Measurements from ENCODE around the gene AHDC1.
"Not testable (repeated sequence)": the region's sequence is repeated elsewhere in the genome, so short reads cannot be mapped to it uniquely, and the experiment has no call there.

Gene AHDC1

DNA sequence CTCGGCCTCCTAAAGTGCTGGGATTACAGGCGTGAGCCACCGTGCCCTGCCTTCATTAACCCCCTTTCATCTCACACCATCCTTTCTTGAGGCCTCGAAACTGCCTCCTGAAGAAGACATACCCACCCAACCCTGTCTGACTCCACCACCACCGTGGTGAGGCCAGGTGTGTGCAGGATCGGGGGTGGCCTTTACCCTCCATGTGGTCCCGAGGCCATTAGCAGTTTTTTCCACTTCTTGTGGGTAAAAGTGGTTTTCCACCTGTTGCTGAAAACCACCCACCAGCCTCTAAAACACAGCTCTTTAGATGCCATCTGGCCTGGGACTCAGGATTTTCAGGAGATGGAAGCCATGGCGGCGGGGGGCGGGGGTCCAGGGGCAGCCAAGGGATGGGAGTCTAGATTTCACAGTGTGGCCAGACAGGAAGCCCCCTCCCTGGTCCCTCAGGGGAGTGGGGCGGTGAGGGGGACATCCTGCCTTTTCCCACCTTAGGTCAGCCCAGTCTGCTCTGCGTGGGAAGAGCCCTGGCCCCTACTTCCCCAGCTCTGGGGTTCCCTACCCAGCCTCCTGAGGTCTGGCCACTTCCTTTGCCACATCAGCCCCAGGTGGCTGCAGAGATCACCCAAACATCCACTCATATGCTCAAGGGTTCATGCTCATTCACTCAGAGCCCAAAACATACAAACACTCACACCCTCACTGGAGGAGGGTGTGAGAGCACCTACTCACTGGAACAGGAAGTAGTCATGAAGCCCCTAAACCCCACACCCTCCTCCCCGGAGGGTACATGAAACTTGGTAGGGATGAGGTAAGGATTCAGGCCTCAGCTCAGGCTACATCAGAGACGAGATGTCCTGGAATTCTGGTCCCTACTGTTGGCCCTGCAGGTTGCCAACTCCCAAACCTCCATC lies 28.7 kb upstream of the AHDC1 start:
- peak; percentile 35 for DNase-seq (ENCODE audit: low read depth)

DNA sequence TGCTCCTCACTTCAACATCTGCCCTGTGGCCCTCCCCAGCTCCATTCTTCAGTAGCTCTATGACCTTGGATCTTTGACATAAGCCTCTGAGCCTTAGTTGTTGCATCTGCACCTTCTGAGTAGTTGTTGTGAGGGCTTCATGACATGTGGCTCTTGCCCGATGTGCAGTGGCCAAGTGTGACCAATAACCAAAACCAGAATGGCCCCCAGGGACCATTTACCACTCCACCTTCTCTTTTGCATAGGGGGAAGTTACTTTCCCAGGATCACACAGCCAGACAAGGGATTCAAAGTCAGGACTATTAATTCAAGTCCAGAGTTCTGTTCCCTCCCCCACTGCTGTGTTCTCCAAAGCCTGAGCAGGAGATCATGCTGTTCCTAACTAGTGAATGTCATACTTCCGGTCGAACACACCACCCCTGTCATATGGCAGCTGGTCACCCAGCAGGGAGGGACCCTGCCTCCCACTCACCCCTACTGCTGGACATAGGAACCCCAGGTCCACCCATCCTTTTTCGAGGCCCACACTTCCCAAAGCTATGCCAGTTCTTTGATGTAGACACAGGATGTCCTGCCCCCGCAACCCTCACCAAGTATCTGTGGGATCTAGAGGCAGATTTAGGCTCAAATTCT lies 27.0 kb upstream of the AHDC1 start:
- DNase-seq (ENCODE audit: low read depth): no peak

DNA sequence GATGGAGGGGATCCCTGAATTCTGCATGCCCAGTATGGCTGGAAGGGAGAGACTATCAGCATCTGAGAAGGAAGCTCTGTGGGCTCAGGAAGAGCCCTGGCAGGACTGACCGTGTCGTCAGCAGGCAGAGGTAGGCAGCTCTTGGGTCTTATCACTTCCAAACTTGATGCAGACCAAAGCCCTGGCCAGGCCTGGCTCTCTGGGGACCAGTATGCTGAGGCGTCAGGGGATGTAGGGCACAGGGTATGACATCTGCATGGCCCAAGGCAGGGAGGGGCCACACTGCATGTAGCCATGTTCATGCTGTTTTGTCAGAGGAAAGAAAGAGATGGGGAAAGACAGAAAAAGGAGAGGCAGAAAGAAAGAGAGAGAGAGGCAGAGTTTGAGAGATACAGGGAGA lies 24.8 kb upstream of the AHDC1 start:
- DNase-seq (ENCODE audit: low read depth): no peak

DNA sequence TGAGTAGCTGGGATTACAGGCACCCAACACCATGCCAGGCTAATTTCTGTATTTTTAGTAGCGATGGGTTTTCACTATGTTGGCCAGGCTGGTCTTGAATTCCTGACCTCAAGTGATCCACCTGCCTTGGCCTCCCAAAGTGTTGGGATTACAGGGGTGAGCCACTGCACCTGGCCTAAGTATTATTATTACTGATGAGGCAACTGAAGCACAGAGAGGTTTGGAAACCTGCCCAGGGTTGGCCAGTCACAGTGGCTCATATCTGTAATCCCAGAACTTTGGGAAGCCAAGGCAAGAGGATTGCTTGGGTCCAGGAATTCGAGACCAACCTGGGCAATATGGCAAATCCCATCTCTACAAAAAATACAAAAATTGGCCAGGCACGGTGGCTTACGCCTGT lies 23.8 kb upstream of the AHDC1 start:
- DNase-seq (ENCODE audit: low read depth): not testable (repeated sequence)

DNA sequence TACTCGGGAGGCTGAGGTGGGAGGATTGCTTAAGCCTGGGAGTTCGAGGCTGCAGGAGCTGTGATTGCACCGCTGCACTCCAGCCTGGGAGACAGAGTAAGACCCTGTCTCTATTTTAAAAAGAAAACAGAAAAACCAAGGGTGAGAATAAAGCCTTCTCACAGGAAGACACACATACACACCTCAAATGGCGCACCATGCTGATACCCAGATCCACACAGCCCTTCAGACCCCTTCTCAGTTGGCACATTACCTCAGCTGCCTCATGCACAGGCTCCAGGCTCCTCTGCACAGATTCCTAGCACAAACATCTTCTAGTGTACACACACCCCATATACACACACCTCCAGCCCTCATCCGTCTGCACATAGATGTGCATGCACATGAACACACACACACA lies 23.1 kb upstream of the AHDC1 start:
- no peak for DNase-seq (ENCODE audit: low read depth)

DNA sequence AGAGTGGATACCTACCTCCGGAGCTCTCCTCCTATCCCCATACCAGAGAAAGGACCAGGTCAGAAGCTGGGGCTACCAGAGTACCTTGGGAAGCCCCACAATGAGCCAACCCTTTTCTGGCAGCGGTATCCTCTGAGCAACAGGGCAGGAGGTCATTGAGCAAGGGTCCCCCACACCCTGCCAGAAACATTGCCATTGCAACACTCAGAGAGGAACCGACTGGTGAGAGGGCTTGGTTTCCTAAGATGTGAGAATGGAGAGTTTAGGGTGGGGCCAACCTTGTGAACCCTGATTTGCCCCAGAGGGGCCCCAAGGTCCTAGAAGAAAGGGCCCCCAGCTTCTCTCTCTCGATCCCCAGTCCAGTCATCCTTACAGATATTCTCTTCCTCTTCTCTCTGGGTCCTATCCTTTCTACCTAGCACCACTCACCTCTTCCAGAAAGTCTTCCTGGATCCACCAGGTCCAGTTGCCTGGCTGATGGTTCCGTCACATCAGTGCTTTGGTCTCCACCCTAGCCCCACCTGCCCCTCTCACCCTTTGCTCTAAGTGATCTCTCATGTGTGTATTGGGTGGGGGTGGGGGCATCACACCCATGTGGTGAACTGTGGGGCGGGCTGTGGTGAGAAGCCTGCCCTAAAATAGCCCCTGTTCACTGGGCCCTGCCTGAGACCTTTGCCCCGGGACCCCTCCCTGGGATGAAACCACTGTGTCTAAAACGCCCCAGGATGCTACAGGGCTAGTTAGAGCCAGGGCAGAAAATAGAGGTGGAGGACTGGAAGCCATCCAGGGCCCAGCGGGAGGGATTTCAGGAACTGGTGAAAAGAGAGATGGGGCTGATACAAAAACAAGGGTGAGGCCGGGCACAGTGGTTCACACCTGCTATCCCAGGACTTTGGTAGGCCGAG lies 22.3 kb upstream of the AHDC1 start:
- DNase-seq (ENCODE audit: low read depth): no peak

DNA sequence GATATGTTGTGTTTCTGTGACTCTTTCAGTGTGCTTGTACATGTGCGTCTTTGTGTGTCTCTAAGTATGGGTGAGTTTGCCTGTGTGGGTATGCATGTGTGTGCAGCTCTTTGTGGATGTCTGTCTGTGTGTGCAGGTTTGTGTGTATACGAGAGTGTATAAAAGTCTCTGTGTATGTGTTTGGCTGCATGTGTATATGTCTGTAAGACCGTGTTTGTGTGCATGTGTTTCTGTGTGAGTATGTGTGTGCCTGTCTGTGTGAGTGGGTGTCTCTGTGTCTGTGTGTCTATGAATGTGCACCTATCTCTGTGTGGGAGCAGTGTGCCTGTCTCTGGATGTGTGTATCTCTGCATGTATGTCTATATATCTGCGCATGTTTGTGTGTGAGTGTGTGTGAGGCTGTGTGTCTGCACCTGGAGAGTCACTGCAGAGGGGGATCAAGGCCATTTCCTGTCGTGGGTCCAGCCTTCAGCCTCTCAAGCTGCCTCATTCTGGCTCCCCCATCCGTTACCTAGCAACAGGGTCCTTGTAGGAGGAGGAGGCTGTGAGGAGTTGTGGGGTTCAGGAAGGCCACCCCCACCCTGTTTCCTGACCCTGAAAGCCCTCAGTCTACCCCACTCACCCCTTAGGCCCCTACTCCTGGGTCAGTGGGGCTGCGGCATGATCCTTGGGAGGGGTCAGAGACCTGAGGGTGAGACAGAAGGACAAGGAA lies 20.7 kb upstream of the AHDC1 start:
- DNase-seq (ENCODE audit: low read depth): no peak

DNA sequence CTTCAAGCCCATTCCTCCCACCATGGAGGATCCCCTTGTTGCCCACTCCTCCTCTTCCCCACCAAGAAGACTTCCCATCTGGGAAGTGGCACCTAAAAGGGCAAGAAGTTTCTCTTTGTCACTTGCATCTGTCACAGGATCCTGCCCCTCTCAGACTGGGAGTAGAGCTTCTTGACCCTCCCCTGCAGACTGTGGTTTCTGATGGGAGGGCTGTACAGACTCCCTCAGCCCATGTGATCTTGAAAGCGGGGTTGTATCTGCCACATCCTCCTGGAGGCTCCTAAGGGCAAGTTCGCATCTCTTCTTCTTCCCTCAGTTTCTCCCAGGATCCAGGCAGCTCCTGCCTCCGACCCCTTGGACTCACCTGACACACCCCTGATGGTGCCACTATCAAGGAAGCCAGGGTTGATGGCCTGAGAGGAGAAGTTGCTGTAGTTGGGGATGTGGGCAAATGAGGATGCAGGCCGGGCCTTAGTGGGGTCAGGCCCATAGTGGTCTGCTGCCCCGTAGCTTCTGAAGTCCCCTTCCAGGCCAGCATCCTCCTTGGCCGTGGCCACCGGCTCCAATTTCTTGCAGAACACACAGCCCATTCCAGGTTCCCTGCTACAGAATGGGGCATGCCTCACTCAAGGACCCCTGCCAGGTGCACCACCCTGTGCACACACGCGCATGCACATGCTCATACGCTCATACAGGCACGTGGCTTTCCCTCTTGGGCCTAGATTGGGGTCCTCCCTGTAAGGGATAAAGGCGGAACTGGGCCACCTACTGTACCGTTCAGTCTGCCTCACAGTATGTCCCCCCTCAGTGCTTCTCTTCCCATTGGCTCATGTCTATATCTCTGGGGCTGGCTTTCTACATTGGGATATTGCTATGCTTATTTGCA lies 19.6 kb upstream of the AHDC1 start:
- DNase-seq (ENCODE audit: low read depth): no peak

DNA sequence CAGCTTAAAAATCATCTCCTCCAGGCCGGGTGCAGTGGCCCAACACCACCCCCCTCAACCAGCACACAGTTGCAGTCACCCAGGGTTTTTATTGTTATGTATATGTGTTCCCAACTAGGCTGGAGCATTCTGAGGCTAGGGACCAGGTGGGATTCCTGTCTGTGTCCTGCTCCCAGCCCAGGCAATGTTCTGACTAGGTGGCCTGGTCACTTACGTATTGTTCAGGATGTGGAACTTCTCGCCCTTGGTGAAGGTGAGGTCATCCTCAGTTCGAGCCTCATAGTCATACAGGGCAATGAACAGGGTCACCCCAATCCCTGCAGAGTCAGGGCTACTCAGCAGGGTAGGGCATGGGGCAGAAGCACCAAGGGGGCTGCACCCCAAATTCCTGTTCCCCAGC lies 18.9 kb upstream of the AHDC1 start:
- DNase-seq (ENCODE audit: low read depth): no peak

DNA sequence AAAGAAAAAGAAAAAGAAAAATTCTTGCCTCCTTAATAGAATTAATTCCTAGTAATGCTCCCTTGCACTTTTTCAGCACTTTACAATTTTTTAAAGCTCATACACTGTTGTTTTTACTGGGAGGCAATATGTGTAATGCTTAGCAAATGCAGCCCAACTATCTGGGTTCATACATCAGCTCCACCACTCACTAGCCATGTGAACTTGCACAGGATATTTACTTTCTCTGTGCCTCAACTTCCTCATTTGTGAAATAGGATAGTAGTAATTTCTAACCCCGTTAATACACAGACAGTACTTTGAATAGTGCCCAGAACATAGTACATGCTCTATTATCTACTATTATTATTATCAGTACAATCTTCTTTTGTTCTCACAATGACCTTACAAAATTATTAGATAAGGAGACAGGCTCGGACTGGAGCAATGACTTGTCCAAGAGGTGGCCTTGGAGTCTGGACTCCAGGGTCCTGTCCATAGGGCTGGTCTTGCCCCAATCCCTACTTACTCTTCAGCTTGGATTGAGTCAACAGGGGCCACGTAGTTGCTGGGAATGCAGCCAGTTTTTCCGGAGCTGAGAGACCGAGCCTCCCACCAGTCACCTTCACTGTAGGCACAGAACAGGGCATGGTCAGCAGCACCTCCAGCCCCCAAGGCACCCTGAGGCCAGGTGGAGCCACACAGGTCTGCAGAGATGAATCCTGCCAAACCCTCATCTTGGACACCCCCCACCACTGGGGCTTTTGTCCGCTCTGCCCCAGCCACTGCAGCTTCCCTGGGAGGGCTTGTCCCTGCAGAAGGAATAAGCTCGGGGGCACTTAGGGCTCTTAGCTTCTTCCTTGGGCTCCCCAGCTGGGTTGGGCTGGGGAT lies 17.3 kb upstream of the AHDC1 start:
- no peak for DNase-seq (ENCODE audit: low read depth)

DNA sequence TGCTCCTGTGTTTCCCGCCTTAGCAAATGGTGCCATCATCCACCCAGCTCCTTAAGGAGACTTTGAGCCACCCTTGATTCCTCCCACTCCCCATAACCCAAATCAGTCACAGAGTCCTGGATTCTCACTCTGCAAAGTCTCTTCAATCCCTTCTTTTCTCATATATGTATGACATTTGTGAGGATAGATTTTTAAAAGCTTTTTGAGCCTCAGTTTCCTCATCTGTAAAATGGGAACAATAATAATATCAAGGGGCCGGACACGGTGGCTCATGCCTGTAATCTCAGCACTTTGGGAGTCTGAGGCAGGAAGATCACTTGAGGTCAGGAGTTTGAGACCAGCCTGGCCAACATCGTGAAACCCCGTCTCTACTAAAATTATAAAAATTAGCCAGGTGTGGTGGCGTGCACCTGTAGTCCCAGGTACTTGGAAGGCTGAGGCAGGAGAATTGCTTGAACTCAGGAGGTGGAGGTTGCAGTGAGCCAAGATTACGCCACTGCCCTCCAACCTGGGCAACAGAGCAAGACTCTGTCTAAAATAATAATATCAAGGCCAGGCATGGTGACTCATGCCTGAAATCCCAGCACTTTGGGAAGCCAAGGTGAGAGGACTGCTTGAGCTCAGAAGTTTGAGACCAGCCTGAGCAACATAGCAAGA lies 16.0 kb upstream of the AHDC1 start:
- not testable (repeated sequence) for DNase-seq (ENCODE audit: low read depth)

DNA sequence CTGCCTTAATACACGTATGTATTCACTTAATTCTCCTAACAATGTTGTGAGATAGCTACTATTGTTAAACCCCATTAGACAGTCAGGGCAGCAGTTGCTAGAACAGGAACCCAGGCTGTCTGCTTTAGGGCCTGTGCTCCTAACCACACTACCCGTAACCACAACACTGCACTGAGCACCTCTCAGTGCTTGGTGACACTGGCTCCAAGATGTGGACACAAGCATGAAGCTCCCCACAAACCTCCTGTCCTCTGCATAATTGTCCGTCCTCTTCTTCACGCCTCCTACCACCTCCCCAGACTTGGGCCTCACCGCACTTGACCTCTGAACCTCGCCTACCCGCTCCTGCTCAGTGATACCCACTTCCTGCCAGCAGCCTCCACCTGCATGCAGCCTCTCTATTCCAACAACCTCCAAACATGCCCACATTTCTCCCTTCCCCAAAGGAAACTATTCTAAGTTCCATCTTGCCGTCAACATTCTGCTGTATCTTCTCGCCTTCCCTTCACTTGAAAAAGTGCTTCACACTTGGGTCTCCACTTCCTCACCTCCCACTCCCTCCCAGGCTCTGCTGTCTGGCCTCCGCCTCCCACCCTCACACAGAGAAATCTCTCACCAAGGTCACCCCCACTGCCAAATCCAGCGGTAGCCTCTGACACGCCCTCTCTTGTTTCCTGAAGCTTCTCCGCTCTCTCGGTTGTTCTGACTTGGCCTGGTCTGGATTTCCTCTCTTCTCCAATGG lies 14.6 kb upstream of the AHDC1 start:
- DNase-seq (ENCODE audit: low read depth): no peak

DNA sequence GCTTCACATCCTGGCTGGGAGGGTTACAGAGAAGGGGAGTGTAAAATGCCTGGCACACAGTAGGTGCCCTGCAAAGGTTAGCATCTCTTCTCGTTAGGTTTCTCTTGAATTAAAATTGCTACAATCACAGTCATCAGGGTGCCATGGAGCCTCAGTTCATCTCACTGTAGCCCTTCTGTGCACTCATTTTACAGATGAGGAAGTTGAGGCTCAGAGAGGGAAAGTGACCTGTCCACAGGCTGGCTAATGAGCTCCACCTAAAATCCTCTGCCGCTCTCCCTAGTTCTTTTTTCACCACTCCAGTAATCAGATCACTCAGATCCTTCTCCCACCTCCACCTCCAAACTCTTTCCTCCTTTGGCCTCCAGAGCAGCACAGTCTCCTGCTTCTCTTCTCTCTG lies 13.5 kb upstream of the AHDC1 start:
- no peak for DNase-seq (ENCODE audit: low read depth)

DNA sequence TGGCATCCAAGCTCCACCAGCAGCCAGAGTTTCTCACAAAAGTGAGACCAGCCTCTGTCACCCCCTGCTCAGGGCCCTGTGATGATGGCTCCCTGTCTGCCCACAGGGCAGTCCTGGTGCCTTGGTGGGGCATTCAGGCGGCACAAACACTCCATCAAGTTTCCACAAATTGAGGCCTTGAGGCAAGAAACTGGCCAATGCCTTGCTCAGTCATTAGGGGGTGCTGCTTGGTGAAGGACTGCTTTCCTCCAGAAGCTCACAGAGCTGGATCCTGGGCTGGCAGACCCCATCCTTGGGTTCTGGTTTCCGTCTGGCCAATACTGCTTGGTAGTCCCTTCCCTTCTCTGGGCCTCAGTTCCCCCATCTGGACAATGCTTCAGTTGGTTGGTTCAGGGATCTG lies 12.5 kb upstream of the AHDC1 start:
- DNase-seq (ENCODE audit: low read depth): no peak

DNA sequence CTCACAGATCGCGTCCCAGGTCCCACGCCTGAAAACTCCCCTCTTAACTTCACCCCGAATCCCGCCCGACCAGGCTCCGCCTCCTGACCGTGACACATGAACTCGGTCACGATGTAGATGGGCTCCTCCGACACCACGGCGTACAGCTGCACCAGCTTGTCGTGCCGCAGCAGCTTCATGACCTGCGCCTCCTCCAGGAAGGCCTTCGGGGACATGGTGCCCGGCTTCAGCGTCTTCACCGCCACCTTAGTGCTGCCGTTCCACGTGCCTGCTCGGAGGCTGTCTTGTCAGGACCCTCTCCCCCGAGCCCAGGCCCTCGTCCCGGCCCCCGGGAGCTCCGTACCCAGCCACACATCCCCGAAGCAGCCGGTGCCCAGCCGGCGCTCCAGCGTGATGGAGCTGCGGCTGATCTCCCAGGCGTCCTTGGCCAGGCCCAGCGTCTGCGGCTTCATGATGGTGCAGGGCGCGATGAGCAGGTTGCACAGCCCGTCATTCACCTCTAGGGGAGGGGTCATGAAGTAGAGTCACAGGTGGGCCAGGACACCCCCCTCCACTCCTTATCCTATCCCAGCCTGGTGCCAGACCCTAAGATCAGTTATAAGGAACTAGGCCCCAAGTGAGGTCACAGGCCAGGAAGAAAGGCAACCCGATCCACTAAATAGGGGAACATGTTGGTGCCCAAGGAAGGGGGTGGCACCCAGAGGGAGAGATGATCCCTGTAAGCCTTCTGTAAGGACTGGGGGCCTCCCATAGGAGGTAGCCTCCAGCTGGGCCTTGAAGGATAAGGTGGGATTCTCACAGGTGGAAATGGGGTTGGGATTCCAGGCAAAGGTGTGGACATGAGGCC lies 11.6 kb upstream of the AHDC1 start:
- no peak for DNase-seq (ENCODE audit: low read depth)

DNA sequence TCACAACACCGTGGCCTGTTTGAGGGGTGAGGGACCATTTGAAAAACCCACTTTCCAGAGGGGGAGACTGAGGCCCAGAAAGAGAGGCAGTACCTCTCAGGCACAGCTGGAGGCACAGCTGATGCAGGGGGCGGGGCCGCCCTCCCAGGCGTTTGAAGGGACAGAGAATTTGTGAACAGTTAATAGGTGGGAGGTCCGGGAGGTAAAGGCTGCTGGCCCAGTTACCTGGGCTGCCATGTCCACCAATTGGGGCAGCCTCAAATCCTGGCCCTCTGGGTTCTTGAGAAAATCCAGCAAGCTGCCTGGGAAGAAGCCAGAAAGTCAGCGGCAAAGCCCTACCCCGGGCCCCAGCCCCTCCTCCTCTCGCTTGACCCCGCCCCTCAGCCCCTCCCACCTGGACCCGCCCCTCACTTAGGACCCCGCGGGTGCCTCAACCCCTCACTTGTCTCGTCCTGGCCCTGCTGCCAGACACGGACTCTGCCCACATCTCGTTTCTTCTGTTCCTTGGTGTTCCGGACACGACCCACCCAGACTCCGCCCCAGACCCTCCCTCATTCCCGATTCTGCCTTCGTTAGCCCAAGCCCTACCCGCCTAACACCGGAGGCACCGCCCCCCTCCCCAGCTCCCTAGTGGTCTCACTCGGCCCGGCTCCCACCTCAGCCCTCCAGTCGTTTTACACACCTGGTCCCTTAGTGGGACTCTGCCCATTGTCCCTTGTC lies 10.8 kb upstream of the AHDC1 start:
- DNase-seq (ENCODE audit: low read depth): no peak

DNA sequence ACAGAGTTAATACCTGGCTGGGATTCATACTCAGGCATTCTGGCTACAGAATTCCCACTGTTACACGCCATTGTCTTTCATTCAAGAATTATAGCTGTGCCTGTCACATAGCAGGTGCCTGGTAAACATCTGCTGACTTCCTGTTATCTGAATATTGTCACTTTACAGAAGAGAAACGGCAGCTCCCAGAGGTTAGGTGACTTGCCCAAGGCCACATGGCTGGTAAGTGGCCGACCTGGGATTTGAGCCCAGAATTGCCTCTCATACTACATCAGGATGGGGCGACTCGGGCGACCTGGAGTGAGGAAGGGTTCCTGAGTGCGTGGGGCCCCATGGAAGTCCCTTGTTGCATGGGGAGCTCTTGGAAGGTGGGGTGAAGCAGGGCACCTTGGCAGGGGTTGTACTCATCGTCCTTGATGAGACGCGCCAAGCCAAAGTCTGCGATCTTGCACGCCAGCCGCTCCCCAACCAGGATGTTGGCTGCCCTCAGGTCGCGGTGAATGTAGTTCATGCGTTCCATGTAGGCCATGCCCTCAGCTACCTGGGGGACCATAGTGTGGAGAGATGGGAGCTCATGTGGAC lies 10.2 kb upstream of the AHDC1 start:
- no peak for DNase-seq (ENCODE audit: low read depth)

Measured in activated gamma-delta T cell treated with anti-CD3 and anti-CD28 coated beads, Interleukin-2, amount 50 U/mL, for 16 hours (primary cell).